AG20443 (cell line): ENCODE results near the gene SLC22A6.

Experiments
- DNase-seq: peaks from one replicate; pipeline ENCODE4 v3.0.0; 2012; ENCODE audit warnings: low spot score, mixed read lengths

The SLC22A6 gene

GRCh38 chr11:62931499-62932278, 53.1 kb downstream of the SLC22A6 start:
- no peak for DNase-seq

- DNase-seq, result no peak
These were observed 54.1 kb downstream of the SLC22A6 start for GRCh38 chr11:62930666-62931065.

- DNase-seq, result no peak
These were observed 54.6 kb downstream of the SLC22A6 start for GRCh38 chr11:62930157-62930556.

- no peak for DNase-seq
These were observed 56.8 kb downstream of the SLC22A6 start for GRCh38 chr11:62928011-62928410.

GRCh38 chr11:62926680-62927455, 57.9 kb downstream of the SLC22A6 start:
- no peak for DNase-seq
